Measurements from ENCODE around the gene MYO18B. TPM values are rescaled to one million over a fixed set of nuclear protein-coding genes. Genes with fewer than 3 reads are reported as not detected.

MYO18B gene
- total and polyA plus RNA-seq, 2 donors from 2014 or later = 0.19 to 0.41 TPM

DNA sequence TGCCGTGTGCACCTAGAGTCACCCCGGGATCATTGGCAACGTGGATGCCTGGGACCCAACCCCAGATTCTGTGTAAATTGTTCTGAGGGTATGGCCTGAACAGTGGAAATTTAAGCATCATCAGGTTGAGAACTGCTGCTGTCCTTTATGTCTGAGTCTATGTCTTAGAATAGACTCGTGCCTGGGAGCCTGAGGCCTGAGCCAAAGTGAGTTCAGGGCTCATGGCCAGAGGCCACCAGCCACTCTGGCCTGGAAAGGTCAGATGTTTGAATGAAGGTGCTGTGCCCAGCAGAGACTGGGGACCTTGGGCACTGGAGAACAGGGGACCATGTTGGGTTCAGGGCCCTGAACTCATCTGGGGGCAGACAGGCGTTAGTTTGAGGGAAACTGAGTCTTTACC lies 91.1 kb downstream of the MYO18B start:
- no peak for FAIRE-seq
- no peak overlapping the region for H3K27ac ChIP-seq (ENCODE audit: low read depth in 2 of 2, low read length in 2 of 2)
- no peak overlapping the region for H3K9ac ChIP-seq (ENCODE audit: low read length in 3 of 3)
- no peak overlapping the region for H3K4me3 ChIP-seq (ENCODE audit: low read length in 3 of 3)
- H3K27me3 ChIP-seq (ENCODE audit: control insufficient read depth, insufficient read depth, low read length) = no peaks in the 10 kb centered on the region
- DNase-seq = no peak
- intact Hi-C loops (cut with DNase I) = no loop called here
- H3K36me3 ChIP-seq (ENCODE audit: control insufficient read depth in 2 of 3, insufficient read depth in 3 of 3, low read length in 3 of 3) = no peaks in the 10 kb centered on the region
- H3K9me3 ChIP-seq (ENCODE audit: control insufficient read depth in 2 of 3, insufficient read depth in 1 of 3, low read length in 3 of 3) = peaks cover 0 to 4% (median 0%) of the 10 kb centered on the region in 3 donors
- TF ChIP-seq, protein P1, sequence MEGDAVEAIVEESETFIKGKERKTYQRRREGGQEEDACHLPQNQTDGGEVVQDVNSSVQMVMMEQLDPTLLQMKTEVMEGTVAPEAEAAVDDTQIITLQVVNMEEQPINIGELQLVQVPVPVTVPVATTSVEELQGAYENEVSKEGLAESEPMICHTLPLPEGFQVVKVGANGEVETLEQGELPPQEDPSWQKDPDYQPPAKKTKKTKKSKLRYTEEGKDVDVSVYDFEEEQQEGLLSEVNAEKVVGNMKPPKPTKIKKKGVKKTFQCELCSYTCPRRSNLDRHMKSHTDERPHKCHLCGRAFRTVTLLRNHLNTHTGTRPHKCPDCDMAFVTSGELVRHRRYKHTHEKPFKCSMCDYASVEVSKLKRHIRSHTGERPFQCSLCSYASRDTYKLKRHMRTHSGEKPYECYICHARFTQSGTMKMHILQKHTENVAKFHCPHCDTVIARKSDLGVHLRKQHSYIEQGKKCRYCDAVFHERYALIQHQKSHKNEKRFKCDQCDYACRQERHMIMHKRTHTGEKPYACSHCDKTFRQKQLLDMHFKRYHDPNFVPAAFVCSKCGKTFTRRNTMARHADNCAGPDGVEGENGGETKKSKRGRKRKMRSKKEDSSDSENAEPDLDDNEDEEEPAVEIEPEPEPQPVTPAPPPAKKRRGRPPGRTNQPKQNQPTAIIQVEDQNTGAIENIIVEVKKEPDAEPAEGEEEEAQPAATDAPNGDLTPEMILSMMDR (IDR thresholded peaks at IDR 0.05; ENCODE audit: borderline replicate concordance, extremely low read depth, insufficient read depth) = no peak
- no peaks in the 10 kb centered on the region for H3K4me1 ChIP-seq (ENCODE audit: control insufficient read depth in 2 of 3, insufficient read depth in 2 of 3, low read depth in 1 of 3, low read length in 3 of 3)

DNA sequence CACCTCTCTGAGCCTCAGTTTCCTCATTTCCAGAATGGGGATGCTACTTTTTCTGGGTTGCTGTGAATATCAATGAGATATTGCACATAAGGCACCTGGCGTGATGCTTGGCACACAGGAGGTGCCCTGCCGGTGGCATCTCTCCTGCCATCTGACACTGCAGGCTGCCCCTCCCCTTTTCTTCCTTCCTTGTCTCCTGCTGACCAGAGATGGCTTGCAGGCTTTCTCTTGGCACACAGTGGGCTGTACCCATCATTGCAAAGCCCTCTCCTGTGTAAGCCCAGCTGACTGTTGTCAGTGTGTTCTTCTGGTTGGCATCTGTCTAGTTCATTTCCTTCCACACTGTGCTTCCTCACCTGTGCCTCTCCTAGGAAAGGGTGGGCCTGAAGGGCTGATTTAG lies 91.7 kb downstream of the MYO18B start:
- H3K9ac ChIP-seq (ENCODE audit: low read length in 3 of 3) = no peak overlapping the region

DNA sequence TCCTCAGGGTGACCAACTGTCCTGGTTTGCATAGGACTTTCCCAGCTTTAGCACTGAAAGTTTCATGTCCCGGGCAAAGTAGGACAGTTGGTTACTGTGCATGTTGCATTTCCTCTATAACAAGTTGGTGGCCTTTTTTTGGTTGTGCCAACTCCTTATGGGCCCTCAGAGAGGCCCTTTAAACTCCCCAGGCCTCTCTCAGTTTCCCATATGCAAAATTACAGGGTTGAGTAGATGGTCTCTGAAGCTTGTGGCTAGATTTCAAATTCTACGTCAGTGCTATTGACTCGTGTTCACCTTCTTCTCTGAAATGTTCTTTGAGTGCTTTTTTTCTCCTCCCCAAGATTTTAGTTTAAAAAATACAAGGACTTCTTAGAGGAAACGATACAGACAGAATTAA lies 92.5 kb downstream of the MYO18B start:
- no peak overlapping the region for H3K9ac ChIP-seq (ENCODE audit: low read length in 3 of 3)
- H3K36me3 ChIP-seq (ENCODE audit: control insufficient read depth in 2 of 3, insufficient read depth in 3 of 3, low read length in 3 of 3) = no peaks in the 10 kb centered on the region
- H3K4me3 ChIP-seq (ENCODE audit: low read length in 3 of 3) = no peak overlapping the region
- FAIRE-seq = no peak
- intact Hi-C loops (cut with DNase I) = no loop called here
- peaks cover 0 to 4% (median 0%) of the 10 kb centered on the region in 3 donors for H3K9me3 ChIP-seq (ENCODE audit: control insufficient read depth in 2 of 3, insufficient read depth in 1 of 3, low read length in 3 of 3)
- TF ChIP-seq, protein P1 (IDR thresholded peaks at IDR 0.05; ENCODE audit: borderline replicate concordance, extremely low read depth, insufficient read depth) = no peak
- H3K27me3 ChIP-seq (ENCODE audit: control insufficient read depth, insufficient read depth, low read length) = no peaks in the 10 kb centered on the region
- H3K4me1 ChIP-seq (ENCODE audit: control insufficient read depth in 2 of 3, insufficient read depth in 2 of 3, low read depth in 1 of 3, low read length in 3 of 3) = no peaks in the 10 kb centered on the region
- H3K27ac ChIP-seq (ENCODE audit: low read depth in 2 of 2, low read length in 2 of 2) = no peak overlapping the region
- no peak for DNase-seq

More for the DNA sequence above, 91.7 kb downstream of the MYO18B start:
- Histone ChIP-seq H3K27ac (ENCODE audit: low read depth in 2 of 2, low read length in 2 of 2) (no peak overlapping the region), H3K9me3 (ENCODE audit: control insufficient read depth in 2 of 3, insufficient read depth in 1 of 3, low read length in 3 of 3) (peaks cover 0 to 4% (median 0%) of the 10 kb centered on the region in 3 donors), H3K4me1 (ENCODE audit: control insufficient read depth in 2 of 3, insufficient read depth in 2 of 3, low read depth in 1 of 3, low read length in 3 of 3) (no peaks in the 10 kb centered on the region), H3K27me3 (ENCODE audit: control insufficient read depth, insufficient read depth, low read length) (no peaks in the 10 kb centered on the region), H3K4me3 (ENCODE audit: low read length in 3 of 3) (no peak overlapping the region), H3K36me3 (ENCODE audit: control insufficient read depth in 2 of 3, insufficient read depth in 3 of 3, low read length in 3 of 3) (no peaks in the 10 kb centered on the region)
- intact Hi-C loops (cut with DNase I) = no loop called here
- no peak for FAIRE-seq
- no peak for DNase-seq
- TF ChIP-seq, protein P1 (IDR thresholded peaks at IDR 0.05; ENCODE audit: borderline replicate concordance, extremely low read depth, insufficient read depth) = no peak

DNA sequence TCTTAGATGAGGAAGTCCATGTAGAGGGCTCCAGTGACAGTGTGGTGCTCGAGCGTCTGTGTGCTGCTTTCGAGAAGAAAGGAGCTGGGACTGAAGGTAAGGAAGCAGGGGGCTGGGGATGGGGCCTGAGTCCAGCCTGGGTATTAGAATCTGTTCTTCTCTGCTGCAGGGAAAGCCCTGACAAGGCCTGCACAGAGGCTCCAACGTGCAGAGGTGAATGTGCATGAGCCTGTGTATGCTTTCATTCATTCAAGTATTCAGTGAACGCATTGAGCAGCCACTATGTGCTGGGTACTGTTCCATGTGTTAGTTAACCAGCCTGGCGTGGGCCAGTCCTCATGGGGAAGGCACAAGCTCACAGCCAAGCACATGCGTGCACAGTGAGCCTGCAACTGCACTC lies 93.4 kb downstream of the MYO18B start:
- Histone ChIP-seq H3K4me3 (ENCODE audit: low read length in 3 of 3) (no peak overlapping the region), H3K4me1 (ENCODE audit: control insufficient read depth in 2 of 3, insufficient read depth in 2 of 3, low read depth in 1 of 3, low read length in 3 of 3) (no peaks in the 10 kb centered on the region), H3K27me3 (ENCODE audit: control insufficient read depth, insufficient read depth, low read length) (no peaks in the 10 kb centered on the region), H3K9me3 (ENCODE audit: control insufficient read depth in 2 of 3, insufficient read depth in 1 of 3, low read length in 3 of 3) (peaks cover 0 to 2% (median 0%) of the 10 kb centered on the region in 3 donors), H3K9ac (ENCODE audit: low read length in 3 of 3) (no peak overlapping the region), H3K27ac (ENCODE audit: low read depth in 2 of 2, low read length in 2 of 2) (no peak overlapping the region), H3K36me3 (ENCODE audit: control insufficient read depth in 2 of 3, insufficient read depth in 3 of 3, low read length in 3 of 3) (no peaks in the 10 kb centered on the region)
- intact Hi-C loops (cut with DNase I) = no loop called here
- FAIRE-seq = no peak
- TF ChIP-seq, protein P1 (IDR thresholded peaks at IDR 0.05; ENCODE audit: borderline replicate concordance, extremely low read depth, insufficient read depth) = no peak
- no peak for DNase-seq
